WTC11 (cell line): ENCODE data around the gene NPLOC4. TPM values are rescaled to one million over a fixed set of nuclear protein-coding genes. Genes with fewer than 3 reads are reported as not detected.

Experiments
- ATAC-seq: fragments of 200-7000 bp; cut with Tn5 transposase; 2 replicates; pipeline ENCODE4 v1.10.0; 2021; ENCODE audit warnings: mild to moderate bottlenecking, moderate library complexity
- CTCF ChIA-PET: fragments of 300-600 bp; sonication (Branson Sonifier 250); formaldehyde crosslinking; loops from one replicate; lab custom pipeline; 2021; ENCODE audit warnings: antibody characterized with exemption; lab: Charles Lee
- POLR2A ChIA-PET: fragments of 350-600 bp; sonication (Branson Sonifier 250); formaldehyde crosslinking; loops from one replicate; lab custom pipeline; 2021; ENCODE audit warnings: antibody characterized with exemption; lab: Charles Lee
- DNase-seq: peaks from one replicate; pipeline ENCODE4 v3.0.0; 2021; ENCODE audit warnings: low spot score
- H3K27ac Mint-ChIP-seq: 2 replicates; pipeline ENCODE4 v1.8.0; 2021; ENCODE audit warnings: mixed read lengths
- H3K27me3 Mint-ChIP-seq: 2 replicates; pipeline ENCODE4 v1.8.0; 2021; ENCODE audit warnings: low read depth, mild to moderate bottlenecking, moderate library complexity, mixed read lengths
- H3K36me3 Mint-ChIP-seq: 2 replicates; pipeline ENCODE4 v1.8.0; 2021; ENCODE audit warnings: mixed read lengths
- H3K4me1 Mint-ChIP-seq: 2 replicates; pipeline ENCODE4 v1.8.0; 2022; ENCODE audit warnings: mixed read lengths
- H3K4me3 Mint-ChIP-seq: 2 replicates; pipeline ENCODE4 v1.8.0; 2021; ENCODE audit warnings: mild to moderate bottlenecking, moderate library complexity, mixed read lengths
- H3K9me3 Mint-ChIP-seq: 2 replicates; pipeline ENCODE4 v1.8.0; 2021; ENCODE audit warnings: mixed read lengths
- ATF1 ChIP-seq: sonication (generic); formaldehyde crosslinking; IDR thresholded peaks from 2 replicates; pipeline ENCODE4 v1.8.1; 2023; ENCODE audit warnings: mild to moderate bottlenecking, moderate library complexity, missing genetic modification reagents
- CBFB ChIP-seq: sonication (generic); formaldehyde crosslinking; IDR thresholded peaks from 2 replicates; pipeline ENCODE4 v1.8.1; 2022; ENCODE audit warnings: mild to moderate bottlenecking, low read depth, missing genetic modification reagents
- CDX4 ChIP-seq: fragments of 250-450 bp; sonication (Bioruptor Pico); IDR thresholded peaks from 2 replicates; pipeline ENCODE4 v1.9.0; 2021; ENCODE audit warnings: moderate library complexity, mild to moderate bottlenecking, inconsistent platforms, borderline replicate concordance
- CTCF ChIP-seq: fragments of 200-600 bp; IDR thresholded peaks from 2 replicates; pipeline ENCODE4 v1.8.0; 2022; ENCODE audit warnings: antibody characterized with exemption
- EMX1 ChIP-seq: fragments of 250-450 bp; sonication (Bioruptor Pico); IDR thresholded peaks from 2 replicates; pipeline ENCODE4 v1.8.0; 2021; ENCODE audit warnings: mild to moderate bottlenecking
- FOXK1 ChIP-seq: sonication (generic); formaldehyde crosslinking; IDR thresholded peaks from 2 replicates; pipeline ENCODE4 v1.8.0; 2022; ENCODE audit warnings: mild to moderate bottlenecking, moderate library complexity, missing genetic modification reagents
- GABPB1 ChIP-seq: sonication (generic); formaldehyde crosslinking; IDR thresholded peaks from 2 replicates; pipeline ENCODE4 v1.8.1; 2023; ENCODE audit warnings: mild to moderate bottlenecking, missing genetic modification reagents
- GRHL2 ChIP-seq: fragments of 250-450 bp; sonication (Bioruptor Pico); IDR thresholded peaks from 2 replicates; pipeline ENCODE4 v1.8.0; 2022; ENCODE audit warnings: mild to moderate bottlenecking, moderate library complexity; ENCODE audit not compliant: insufficient replicate concordance, severe bottlenecking
- GTF2I ChIP-seq: fragments of 250-450 bp; sonication (Bioruptor Pico); conservative IDR thresholded peaks from 2 replicates; pipeline ENCODE4 v1.4.0; 2021; ENCODE audit warnings: mild to moderate bottlenecking
- IRF1 ChIP-seq: sonication (generic); formaldehyde crosslinking; IDR thresholded peaks from 2 replicates; pipeline ENCODE4 v1.8.0; 2023; ENCODE audit warnings: missing genetic modification reagents
- JUN ChIP-seq: sonication (generic); formaldehyde crosslinking; IDR thresholded peaks from 2 replicates; pipeline ENCODE4 v1.8.0; 2023; ENCODE audit warnings: mild to moderate bottlenecking, missing genetic modification reagents
- MAX ChIP-seq: sonication (generic); formaldehyde crosslinking; IDR thresholded peaks from 2 replicates; pipeline ENCODE4 v1.8.0; 2022; ENCODE audit warnings: mild to moderate bottlenecking, missing genetic modification reagents
- NR1H2 ChIP-seq: sonication (generic); formaldehyde crosslinking; IDR thresholded peaks from 2 replicates; pipeline ENCODE4 v1.9.0; 2021; ENCODE audit warnings: mild to moderate bottlenecking, moderate library complexity, missing genetic modification reagents
- RELA ChIP-seq: sonication (generic); formaldehyde crosslinking; IDR thresholded peaks from 2 replicates; pipeline ENCODE4 v1.8.1; 2022; ENCODE audit warnings: missing genetic modification reagents, mild to moderate bottlenecking, borderline replicate concordance
- SP1 ChIP-seq: sonication (generic); formaldehyde crosslinking; conservative IDR thresholded peaks from 2 replicates; pipeline ENCODE4 v1.8.1; 2022; ENCODE audit warnings: missing genetic modification reagents
- TEAD1 ChIP-seq: sonication (generic); formaldehyde crosslinking; IDR thresholded peaks from 2 replicates; pipeline ENCODE4 v1.8.0; 2022; ENCODE audit warnings: mild to moderate bottlenecking, missing genetic modification reagents
- ZBTB21 ChIP-seq: sonication (generic); formaldehyde crosslinking; IDR thresholded peaks from 2 replicates; pipeline ENCODE4 v1.8.1; 2023; ENCODE audit warnings: mild to moderate bottlenecking, missing genetic modification reagents, borderline replicate concordance
- ZNF281 ChIP-seq: sonication (generic); formaldehyde crosslinking; IDR thresholded peaks from 2 replicates; pipeline ENCODE4 v1.8.0; 2023; ENCODE audit warnings: mild to moderate bottlenecking, missing genetic modification reagents
- ZNF317 ChIP-seq: sonication (generic); formaldehyde crosslinking; IDR thresholded peaks from 2 replicates; pipeline ENCODE4 v1.8.1; 2023; ENCODE audit warnings: low read depth, mild to moderate bottlenecking, moderate library complexity, missing genetic modification reagents, borderline replicate concordance
- ZNF396 ChIP-seq: fragments of 250-450 bp; sonication (Bioruptor Pico); IDR thresholded peaks from 2 replicates; pipeline ENCODE4 v1.8.0; 2021; ENCODE audit warnings: mild to moderate bottlenecking, moderate library complexity, borderline replicate concordance
- ZSCAN18 ChIP-seq: fragments of 250-450 bp; sonication (Bioruptor Pico); IDR thresholded peaks from 2 replicates; pipeline ENCODE4 v2.1.2; 2022; ENCODE audit warnings: mild to moderate bottlenecking, moderate library complexity
- total RNA-seq: library from RNA; stranded (reverse); gene quantifications from 3 replicates; pipeline ENCODE4 v1.2.3, GENCODE V29; 2021

The NPLOC4 gene
- total RNA-seq, 1 experiment from 2014 or later = 83.5 TPM

GRCh38 chr17:81583589-81584342 lies 53.1 kb downstream of the NPLOC4 start (continued):
- TF ChIP-seq GABPB1 (no peak), CDX4 (CRISPR knock-in tag) (no peak), JUN (CRISPR knock-in tag) (no peak)

- H3K36me3 Mint-ChIP-seq = peaks cover 47% of the 10 kb centered on the region
- no peak for ATAC-seq
- POLR2A ChIA-PET = no interaction called here
Observed at GRCh38 chr17:81582749-81583148, 54.2 kb downstream of the NPLOC4 start.

GRCh38 chr17:81582341-81582740 lies 54.6 kb downstream of the NPLOC4 start:
- H3K4me1 Mint-ChIP-seq = no peaks in the 10 kb centered on the region
- no peaks in the 10 kb centered on the region for H3K27me3 Mint-ChIP-seq
- DNase-seq (no peak), ATAC-seq (no peak)
- H3K9me3 Mint-ChIP-seq = no peaks in the 10 kb centered on the region
- H3K36me3 Mint-ChIP-seq = peaks cover 50% of the 10 kb centered on the region
- no peak for TF ChIP-seq GRHL2 (CRISPR knock-in tag)
- TF ChIP-seq EMX1 (CRISPR knock-in tag) = no peak
- TF ChIP-seq ZNF396 = no peak
- CTCF ChIA-PET = no interaction called here
- POLR2A ChIA-PET = no interaction called here
- peak overlapping the region; percentile 45; the same call in 1 of the 2 replicates for H3K27ac Mint-ChIP-seq
- H3K4me3 Mint-ChIP-seq = no peak overlapping the region

More at GRCh38 chr17:81582749-81583148, 54.2 kb downstream of the NPLOC4 start:
- TF ChIP-seq ZNF317 (no peak), GABPB1 (no peak), ZSCAN18 (CRISPR knock-in tag) (no peak), CDX4 (CRISPR knock-in tag) (no peak), ZBTB21 (CRISPR knock-in tag) (no peak), GTF2I (no peak), TEAD1 (CRISPR knock-in tag) (no peak), ATF1 (CRISPR knock-in tag) (no peak)
- DNase-seq = no peak
- Mint-ChIP-seq H3K27ac (no peak overlapping the region), H3K4me3 (no peak overlapping the region), H3K27me3 (no peaks in the 10 kb centered on the region), H3K9me3 (no peaks in the 10 kb centered on the region), H3K4me1 (no peaks in the 10 kb centered on the region)
- CTCF ChIA-PET = no interaction called here

GRCh38 chr17:81581758-81582157 lies 55.2 kb downstream of the NPLOC4 start:
- Mint-ChIP-seq H3K27ac (peak overlapping the region; percentile 45; the same call in 1 of the 2 replicates), H3K4me1 (no peaks in the 10 kb centered on the region), H3K9me3 (no peaks in the 10 kb centered on the region), H3K4me3 (no peak overlapping the region), H3K27me3 (no peaks in the 10 kb centered on the region), H3K36me3 (peaks cover 48% of the 10 kb centered on the region)
- ChIA-PET POLR2A (no interaction called here), CTCF (no interaction called here)
- TF ChIP-seq IRF1 (no peak), SP1 (CRISPR knock-in tag) (no peak), MAX (CRISPR knock-in tag) (no peak), CTCF (no peak), ZNF281 (CRISPR knock-in tag) (no peak), CDX4 (CRISPR knock-in tag) (no peak), NR1H2 (CRISPR knock-in tag) (no peak), CBFB (no peak), FOXK1 (CRISPR knock-in tag) (no peak), RELA (no peak), ZNF317 (no peak)
- DNase-seq = no peak
- ATAC-seq = no peak
